ENCODE measurements around the gene RPL11. TPM values are rescaled to one million over a fixed set of nuclear protein-coding genes. Genes with fewer than 3 reads are reported as not detected.
"Not testable (repeated sequence)": the region's sequence is repeated elsewhere in the genome, so short reads cannot be mapped to it uniquely, and the experiment has no call there.

RPL11 gene
- total and polyA plus RNA-seq, 10 donors, result 864 to 6,089 (median 1,132) TPM

DNA sequence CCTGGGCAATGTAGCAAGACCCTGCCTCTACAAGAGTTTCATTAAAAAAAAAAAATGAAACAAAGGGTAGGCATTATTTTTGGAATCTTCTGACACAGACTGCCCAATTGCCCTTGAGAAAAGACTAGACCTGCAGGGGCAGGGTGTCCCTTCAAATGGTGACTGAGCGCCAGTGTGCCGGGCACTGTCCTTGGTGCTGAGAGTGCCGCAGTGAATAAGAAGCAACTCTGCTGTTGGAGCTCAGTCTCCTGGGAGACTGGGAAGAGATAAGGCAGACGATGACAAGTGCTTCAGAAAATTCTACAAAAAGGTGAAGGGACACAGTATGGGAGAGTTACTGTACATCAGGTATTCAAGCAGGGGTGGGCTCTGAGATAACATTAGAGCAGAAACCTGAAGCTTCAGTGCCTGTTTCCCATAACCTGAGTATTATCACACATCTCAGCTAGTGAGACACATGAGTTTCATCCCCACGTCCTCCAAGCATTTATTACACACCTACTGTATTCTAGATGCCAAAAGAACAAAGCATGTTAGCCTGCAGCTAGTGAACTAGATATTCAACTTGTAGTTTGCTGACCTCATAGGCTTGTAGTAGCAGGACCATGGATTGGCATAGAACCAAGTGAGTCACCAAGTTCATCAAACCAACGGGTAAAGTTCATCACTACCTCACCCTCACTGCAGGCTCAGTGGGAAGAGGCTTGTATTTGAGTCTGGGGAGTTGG is 18.4 kb upstream of the RPL11 start:
- Histone ChIP-seq H3K27me3 (replicated peaks in 1 of 7) (peaks cover 0 to 22% (median 0%) of the 10 kb centered on the region in 7 donors), H3K4me1 (no peaks in the 10 kb centered on the region), H3K9me3 (no peaks in the 10 kb centered on the region), H3K36me3 (no peaks in the 10 kb centered on the region), H3K27ac (no peak overlapping the region), H3K4me3 (no peak overlapping the region)
- intact Hi-C loops (cut with DNase I; ENCODE audit: low total_unique reads), result no loop called here
- no peak for DNase-seq
- TF ChIP-seq POLR2AphosphoS5 (IDR thresholded peaks at IDR 0.05) (no peak), POLR2A (IDR thresholded peaks at IDR 0.05) (no peak)
- TF ChIP-seq, protein P1, sequence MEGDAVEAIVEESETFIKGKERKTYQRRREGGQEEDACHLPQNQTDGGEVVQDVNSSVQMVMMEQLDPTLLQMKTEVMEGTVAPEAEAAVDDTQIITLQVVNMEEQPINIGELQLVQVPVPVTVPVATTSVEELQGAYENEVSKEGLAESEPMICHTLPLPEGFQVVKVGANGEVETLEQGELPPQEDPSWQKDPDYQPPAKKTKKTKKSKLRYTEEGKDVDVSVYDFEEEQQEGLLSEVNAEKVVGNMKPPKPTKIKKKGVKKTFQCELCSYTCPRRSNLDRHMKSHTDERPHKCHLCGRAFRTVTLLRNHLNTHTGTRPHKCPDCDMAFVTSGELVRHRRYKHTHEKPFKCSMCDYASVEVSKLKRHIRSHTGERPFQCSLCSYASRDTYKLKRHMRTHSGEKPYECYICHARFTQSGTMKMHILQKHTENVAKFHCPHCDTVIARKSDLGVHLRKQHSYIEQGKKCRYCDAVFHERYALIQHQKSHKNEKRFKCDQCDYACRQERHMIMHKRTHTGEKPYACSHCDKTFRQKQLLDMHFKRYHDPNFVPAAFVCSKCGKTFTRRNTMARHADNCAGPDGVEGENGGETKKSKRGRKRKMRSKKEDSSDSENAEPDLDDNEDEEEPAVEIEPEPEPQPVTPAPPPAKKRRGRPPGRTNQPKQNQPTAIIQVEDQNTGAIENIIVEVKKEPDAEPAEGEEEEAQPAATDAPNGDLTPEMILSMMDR (IDR thresholded peaks at IDR 0.05 in 8 of 11, conservative IDR thresholded peaks at IDR 0.05 in 3 of 11), result no peak
- WGBS, 5 donors, result 17 to 24% (median 21%) methylated on average over 6 of the region's 6 CpGs

DNA sequence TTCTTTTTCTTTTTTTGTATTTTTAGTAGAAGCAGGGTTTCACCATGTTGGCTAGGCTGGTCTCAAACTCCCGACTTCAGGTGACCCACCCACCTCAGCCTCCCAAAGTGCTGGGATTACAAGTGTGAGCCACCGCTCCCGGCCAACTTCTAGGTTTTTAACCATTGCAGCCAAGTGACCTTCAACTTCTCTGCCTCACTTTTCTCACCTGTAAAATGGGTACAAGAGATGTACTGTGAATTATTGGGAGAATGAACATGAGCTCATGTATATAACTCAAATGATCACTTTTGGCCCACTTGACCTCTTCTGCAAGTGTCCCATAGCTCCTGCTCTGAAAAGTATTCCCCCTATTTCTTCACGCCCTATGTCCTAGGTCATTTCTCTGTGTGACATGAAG is 11.8 kb upstream of the RPL11 start:
- H3K4me1 ChIP-seq, result no peaks in the 10 kb centered on the region
- intact Hi-C loops (cut with DNase I; ENCODE audit: low total_unique reads), result no loop called here
- H3K27me3 ChIP-seq (replicated peaks in 1 of 7), result peaks cover 0 to 54% (median 0%) of the 10 kb centered on the region in 7 donors
- TF ChIP-seq POLR2A (IDR thresholded peaks at IDR 0.05) (no peak), POLR2AphosphoS5 (IDR thresholded peaks at IDR 0.05) (no peak)
- TF ChIP-seq, protein P1 (IDR thresholded peaks at IDR 0.05 in 8 of 11, conservative IDR thresholded peaks at IDR 0.05 in 3 of 11), result no peak
- 90 to 92% (median 91%) methylated on average over 4 of the region's 4 CpGs for WGBS, 5 donors
- no peak overlapping the region for H3K4me3 ChIP-seq
- no peaks in the 10 kb centered on the region for H3K9me3 ChIP-seq
- no peaks in the 10 kb centered on the region for H3K36me3 ChIP-seq
- H3K27ac ChIP-seq, result no peak overlapping the region
- DNase-seq, result no peak

DNA sequence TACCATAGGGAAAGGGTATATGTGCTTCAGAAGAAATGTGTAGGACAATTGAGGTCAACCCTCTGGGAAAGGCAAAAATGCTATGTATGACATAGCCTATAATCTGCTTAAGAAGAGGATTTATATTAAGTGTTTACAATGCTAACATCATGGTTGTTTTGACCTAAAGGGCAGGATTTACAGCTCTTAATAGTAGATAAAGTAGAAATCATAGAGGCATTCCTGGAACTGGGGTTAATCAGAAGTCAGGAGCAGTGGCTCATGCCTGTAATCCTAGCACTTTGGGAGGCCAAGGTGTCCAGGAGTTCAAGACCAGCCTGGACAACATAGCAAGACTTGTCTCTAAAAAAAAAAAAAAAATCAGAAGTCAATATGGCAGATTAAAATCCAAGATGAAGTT is 8.7 kb upstream of the RPL11 start:
- DNase-seq, result no peak
- H3K36me3 ChIP-seq, result no peaks in the 10 kb centered on the region
- no peak overlapping the region for H3K27ac ChIP-seq
- H3K9me3 ChIP-seq, result peaks cover 0 to 2% (median 0%) of the 10 kb centered on the region in 8 donors
- H3K4me1 ChIP-seq, result no peaks in the 10 kb centered on the region
- no peak overlapping the region for H3K4me3 ChIP-seq
- H3K27me3 ChIP-seq (replicated peaks in 1 of 7), result peaks cover 0 to 44% (median 0%) of the 10 kb centered on the region in 7 donors
- intact Hi-C loops (cut with DNase I; ENCODE audit: low total_unique reads), result no loop called here
- TF ChIP-seq, protein P1 (IDR thresholded peaks at IDR 0.05 in 8 of 11, conservative IDR thresholded peaks at IDR 0.05 in 3 of 11), result no peak
- TF ChIP-seq POLR2AphosphoS5 (IDR thresholded peaks at IDR 0.05), result no peak

DNA sequence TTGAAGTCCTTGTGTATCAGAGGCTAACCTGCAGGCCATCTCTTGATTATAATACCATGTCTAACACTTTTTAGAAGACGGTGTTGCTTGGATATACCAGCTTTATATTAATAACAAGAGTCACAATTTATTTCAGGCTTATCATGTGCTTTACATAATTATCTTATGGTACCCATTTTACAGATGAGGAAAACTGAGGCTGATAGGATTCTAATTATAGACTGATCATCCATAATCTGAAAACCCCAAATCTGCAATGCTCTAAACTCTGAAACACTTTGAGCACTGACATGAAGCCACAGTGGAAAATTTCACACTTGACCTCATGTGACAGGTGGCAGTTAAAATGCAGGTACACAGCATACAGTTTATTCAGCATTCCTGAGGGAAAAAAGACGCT is 7.2 kb upstream of the RPL11 start:
- intact Hi-C loops (cut with DNase I; ENCODE audit: low total_unique reads), result no loop called here
- no peaks in the 10 kb centered on the region for H3K36me3 ChIP-seq
- H3K27me3 ChIP-seq (replicated peaks in 1 of 7), result peaks cover 0 to 38% (median 0%) of the 10 kb centered on the region in 7 donors
- H3K9me3 ChIP-seq, result peaks cover 0 to 8% (median 6%) of the 10 kb centered on the region in 8 donors
- no peak for DNase-seq
- no peaks in the 10 kb centered on the region for H3K4me1 ChIP-seq
- 73 to 89% (median 78%) methylated on average over 2 of the region's 2 CpGs for WGBS, 5 donors
- no peak overlapping the region for H3K27ac ChIP-seq
- H3K4me3 ChIP-seq, result no peak overlapping the region
- TF ChIP-seq POLR2A (IDR thresholded peaks at IDR 0.05) (no peak), POLR2AphosphoS5 (IDR thresholded peaks at IDR 0.05) (no peak)
- TF ChIP-seq, protein P1 (IDR thresholded peaks at IDR 0.05 in 8 of 11, conservative IDR thresholded peaks at IDR 0.05 in 3 of 11), result no peak

DNA sequence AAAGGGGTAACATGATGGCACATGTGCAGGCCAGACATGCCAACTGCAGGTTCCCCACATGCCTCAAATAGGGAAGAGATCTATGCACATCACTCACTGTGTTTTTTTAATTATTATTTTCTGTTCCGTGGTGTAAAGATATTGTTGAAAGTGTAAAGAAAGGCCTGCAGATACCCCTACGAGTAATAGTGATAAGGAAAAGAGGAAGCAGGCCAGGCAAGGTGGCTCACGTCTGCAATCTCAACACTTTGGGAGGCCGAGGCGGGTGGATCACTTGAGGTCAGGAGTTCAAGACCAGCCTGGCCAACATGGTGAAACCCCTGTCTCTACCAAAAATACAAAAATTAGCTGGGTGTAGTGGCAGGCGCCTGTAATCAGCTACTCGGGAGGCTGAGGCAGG is 6.4 kb upstream of the RPL11 start:
- H3K9me3 ChIP-seq; intact Hi-C loops (cut with DNase I; ENCODE audit: low total_unique reads); H3K36me3 ChIP-seq; H3K4me1 ChIP-seq; H3K4me3 ChIP-seq; DNase-seq; H3K27ac ChIP-seq: not testable (repeated sequence)
- WGBS, 5 donors, result 48 to 59% (median 54%) methylated on average over 7 of the region's 7 CpGs
- H3K27me3 ChIP-seq (replicated peaks in 1 of 7), result peaks cover 0 to 30% (median 0%) of the 10 kb centered on the region in 7 donors

DNA sequence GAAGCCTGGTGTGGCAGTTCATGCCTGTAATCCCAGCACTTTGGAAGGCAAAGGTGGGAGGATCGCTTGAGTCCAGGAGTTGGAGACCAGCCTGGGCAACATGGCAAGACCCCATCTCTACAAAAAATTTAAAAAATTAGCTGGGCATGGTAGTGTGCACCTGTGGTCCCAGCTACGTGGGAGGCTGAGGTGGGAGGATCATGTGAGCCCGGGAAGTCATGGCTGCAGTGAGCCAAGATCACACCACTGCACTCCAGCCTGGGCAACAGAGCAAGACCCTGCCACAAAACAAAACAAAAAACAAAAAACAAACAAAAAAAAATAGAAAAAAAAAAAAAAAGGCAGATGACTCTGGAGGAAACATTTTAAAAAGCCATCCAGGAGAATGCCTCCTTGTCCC is 3.9 kb upstream of the RPL11 start:
- 71 to 87% (median 78%) methylated on average over 3 of the region's 3 CpGs for WGBS, 5 donors
- H3K36me3 ChIP-seq; intact Hi-C loops (cut with DNase I; ENCODE audit: low total_unique reads); H3K27ac ChIP-seq; H3K9me3 ChIP-seq; H3K27me3 ChIP-seq (replicated peaks in 1 of 7); DNase-seq; H3K4me3 ChIP-seq: not testable (repeated sequence)
- H3K4me1 ChIP-seq, result peaks cover 4 to 14% (median 11%) of the 10 kb centered on the region in 6 donors

DNA sequence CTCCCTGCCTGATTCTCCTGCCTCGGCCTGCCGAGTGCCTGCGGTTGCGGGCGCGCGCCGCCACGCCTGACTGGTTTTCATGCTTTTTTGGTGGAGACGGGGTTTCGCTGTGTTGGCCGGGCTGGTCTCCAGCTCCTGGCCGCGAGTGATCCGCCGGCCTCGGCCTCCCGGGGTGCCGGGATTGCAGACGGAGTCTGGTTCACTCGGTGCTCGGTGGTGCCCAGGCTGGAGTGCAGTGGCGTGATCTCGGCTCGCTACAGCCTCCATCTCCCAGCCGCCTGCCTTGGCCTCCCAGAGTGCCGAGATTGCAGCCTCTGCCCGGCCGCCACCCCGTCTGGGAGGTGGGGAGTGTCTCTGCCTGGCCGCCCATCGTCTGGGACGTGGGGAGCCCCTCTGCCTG is 3.3 kb upstream of the RPL11 start:
- H3K36me3 ChIP-seq; DNase-seq; intact Hi-C loops (cut with DNase I; ENCODE audit: low total_unique reads); H3K27ac ChIP-seq; H3K27me3 ChIP-seq (replicated peaks in 1 of 7); H3K9me3 ChIP-seq; H3K4me3 ChIP-seq: not testable (repeated sequence)
- peaks cover 10 to 20% (median 17%) of the 10 kb centered on the region in 6 donors for H3K4me1 ChIP-seq
- WGBS, 5 donors, result 77 to 100% (median 95%) methylated on average over 5 to 33 of the region's 33 CpGs; no CpG with 5 or more reads in 1 of the 5 donors
